SK-N-SH (cell line): ENCODE data around the gene PRPF4. TPM values are rescaled to one million over a fixed set of nuclear protein-coding genes. Genes with fewer than 3 reads are reported as not detected.
"Not testable (repeated sequence)": the region's sequence is repeated elsewhere in the genome, so short reads cannot be mapped to it uniquely, and the experiment has no call there.

Experiments
- CTCF ChIA-PET: fragments of 300-600, 350-600 bp; formaldehyde crosslinking; extraction: SDS; loops from one replicate; lab custom pipeline; 2021; lab: Yijun Ruan, JAX
- POLR2A ChIA-PET: fragments of 350-600 bp; sonication (Branson Sonifier 250); formaldehyde crosslinking; extraction: SDS; loops from one replicate; lab custom pipeline; 2020; ENCODE audit warnings: antibody characterized with exemption, inconsistent platforms; lab: Yijun Ruan, JAX
- DNase-seq: peaks from one replicate; pipeline ENCODE4 v3.0.0; 2012
- H2AFZ ChIP-seq: fragments of 200-600 bp; sonication (generic); 2 replicates; pipeline ENCODE4 v1.8.1; 2016; ENCODE audit warnings: antibody characterized with exemption, mild to moderate bottlenecking, low read depth
- H3F3A ChIP-seq: fragments of 200-600 bp; sonication (generic); replicated peaks from 2 replicates; pipeline ENCODE3; 2016; ENCODE audit warnings: antibody characterized with exemption, mild to moderate bottlenecking; ENCODE audit not compliant: insufficient read depth
- H3K27ac ChIP-seq, 2 experiments: fragments of 200-500 bp in 1 of 2; fragments of 200-600 bp in 1 of 2; sonication (Bioruptor generic) in 1 of 2; sonication (generic), shearing (Covaris generic) in 1 of 2; 2 replicates each; pipeline versions ENCODE4 v1.5.1 to v1.6.1; 2014 to 2016; ENCODE audit warnings: low read depth in 2 of 2, inconsistent platforms in 1 of 2, low read length in 1 of 2, mild to moderate bottlenecking in 1 of 2, mixed read lengths in 1 of 2
- H3K27me3 ChIP-seq: fragments of 200-600 bp; sonication (generic), shearing (Covaris generic); 2 replicates; pipeline ENCODE4 v1.6.1; 2016; ENCODE audit warnings: mixed run types; ENCODE audit not compliant: insufficient read depth
- H3K36me3 ChIP-seq, 2 experiments: fragments of 200-500 bp in 1 of 2; fragments of 200-600 bp in 1 of 2; sonication (Bioruptor generic) in 1 of 2; sonication (generic) in 1 of 2; replicated peaks in 1 of 2; 2 replicates each; pipeline versions ENCODE3 to v1.5.1; 2014 to 2016; ENCODE audit warnings: low read length in 1 of 2, mild to moderate bottlenecking in 1 of 2; ENCODE audit not compliant: insufficient read depth in 2 of 2, control insufficient read depth in 1 of 2
- H3K4me1 ChIP-seq, 2 experiments: fragments of 200-500 bp in 1 of 2; fragments of 200-600 bp in 1 of 2; sonication (Bioruptor generic) in 1 of 2; sonication (generic), shearing (Covaris generic) in 1 of 2; 2 replicates each; pipeline versions ENCODE4 v1.5.1 to v1.6.1; 2014 to 2016; ENCODE audit warnings: low read depth in 1 of 2, low read length in 1 of 2, mixed run types in 1 of 2; ENCODE audit not compliant: insufficient read depth in 2 of 2, control insufficient read depth in 1 of 2
- H3K4me2 ChIP-seq: fragments of 200-600 bp; sonication (generic), shearing (Covaris generic); 2 replicates; pipeline ENCODE4 v1.6.1; 2017; ENCODE audit warnings: mixed run types
- H3K4me3 ChIP-seq, 2 experiments: fragments of 200-500 bp in 1 of 2; fragments of 200-600 bp in 1 of 2; sonication (Bioruptor generic) in 1 of 2; sonication (generic), shearing (Covaris generic) in 1 of 2; 2 replicates each; pipeline versions ENCODE4 v1.5.1 to v1.8.1; 2014 to 2016; ENCODE audit warnings: low read depth in 2 of 2, inconsistent platforms in 1 of 2, low read length in 1 of 2, mild to moderate bottlenecking in 1 of 2, mixed read lengths in 1 of 2, moderate library complexity in 1 of 2
- H3K79me2 ChIP-seq: fragments of 200-600 bp; sonication (generic); 2 replicates; pipeline ENCODE4 v1.8.1; 2017; ENCODE audit warnings: mild to moderate bottlenecking; ENCODE audit not compliant: insufficient read depth
- H3K9ac ChIP-seq: fragments of 200-600 bp; sonication (generic); 2 replicates; pipeline ENCODE4 v1.6.1; 2017; ENCODE audit warnings: mixed run types
- H3K9me2 ChIP-seq: fragments of 200-600 bp; sonication (generic); 2 replicates; pipeline ENCODE4 v1.6.1; 2017; ENCODE audit warnings: mixed run types
- H3K9me3 ChIP-seq: fragments of 200-600 bp; sonication (generic); 2 replicates; pipeline ENCODE4 v1.6.1; 2017; ENCODE audit warnings: mixed run types, mild to moderate bottlenecking, moderate library complexity
- H4K20me1 ChIP-seq: fragments of 200-600 bp; sonication (generic); 2 replicates; pipeline ENCODE4 v1.6.1; 2017; ENCODE audit warnings: mild to moderate bottlenecking, mixed run types; ENCODE audit not compliant: insufficient read depth
- GATA2 ChIP-seq: sonication (generic); formaldehyde crosslinking; IDR thresholded peaks from 2 replicates; pipeline ENCODE4 v1.5.0; 2020; ENCODE audit warnings: mild to moderate bottlenecking, missing genetic modification reagents
- NFIC ChIP-seq: IDR thresholded peaks from 2 replicates; pipeline ENCODE4 v1.4.0; 2012; ENCODE audit warnings: borderline replicate concordance
- REST ChIP-seq: IDR thresholded peaks from 2 replicates; pipeline ENCODE4 v1.6.1; 2012; ENCODE audit warnings: mild to moderate bottlenecking, low read depth, low read length, moderate library complexity
- SIN3A ChIP-seq: IDR thresholded peaks from 2 replicates; pipeline ENCODE4 v1.6.1; 2012; ENCODE audit warnings: low read depth, mild to moderate bottlenecking, low read length, moderate library complexity, borderline replicate concordance
- whole genome bisulfite sequencing: methylation state at CpG from one replicate; pipeline ENCODE4 v1.1.6; 2017; ENCODE audit warnings: low lambda C conversion rate; 5-methylcytosine and 5-hydroxymethylcytosine counted together
- polyA plus RNA-seq, 3 experiments: library from polyadenylated mRNA; depleted of rRNA; stranded (reverse); fragments of >200 nt; gene quantifications; 2 replicates each; pipeline ENCODE4 v1.2.3, GENCODE V29; 2012
- TF ChIP-seq, protein P1 (sequence below): fragments of 150-350 bp; IDR thresholded peaks from 2 replicates; pipeline ENCODE4 v1.6.1; 2017; ENCODE audit warnings: antibody characterized with exemption, low read length, low read depth, borderline replicate concordance

Gene PRPF4
- polyA plus RNA-seq, 1 of the 3 experiments (the other 2 are of a cell fraction) = 23.2 TPM

DNA sequence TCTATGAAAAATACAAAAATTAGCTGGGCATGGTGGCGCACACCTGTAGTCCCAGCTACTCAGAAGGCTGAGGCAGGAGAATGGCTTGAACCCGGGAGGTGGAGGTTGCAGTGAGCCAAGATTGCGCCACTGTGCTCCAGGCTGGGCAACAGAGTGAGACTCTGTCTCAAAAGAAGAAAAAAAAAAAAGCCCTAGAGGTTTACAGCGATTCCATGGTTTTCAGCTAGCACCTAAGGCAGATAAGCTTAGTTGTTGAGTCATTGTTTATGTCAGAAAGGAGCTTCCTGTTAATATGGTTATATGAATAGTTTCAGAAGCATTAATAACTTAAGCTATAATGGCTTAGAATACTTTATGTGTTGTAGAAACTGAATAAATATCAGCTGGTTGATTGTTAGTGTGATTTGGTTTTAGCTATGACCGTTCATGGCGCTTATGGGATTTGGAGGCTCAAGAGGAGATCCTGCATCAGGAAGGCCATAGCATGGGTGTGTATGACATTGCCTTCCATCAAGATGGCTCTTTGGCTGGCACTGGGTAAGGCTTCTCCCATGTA lies 14.7 kb downstream of the PRPF4 start:
- peaks cover 70 to 74% of the 10 kb centered on the region in 2 experiments for H3K36me3 ChIP-seq
- CTCF ChIA-PET = interaction anchor here (1.1 to 2.1 kb wide), 3 partner anchors 15 to 156 kb away, joined by 3 to 8 read pairs (median 3); partner anchors contain the start of genes CDC26 and PRPF4
- no peak for DNase-seq

GRCh38 chr9:113293285-113293878 lies 17.9 kb downstream of the PRPF4 start:
- no peak overlapping the region for H3K9ac ChIP-seq
- H3K27ac ChIP-seq = peak overlapping the region in 1 of 2 experiments; percentile 32; a peak in 1 of 4 replicates
- no peaks in the 10 kb centered on the region for H3K27me3 ChIP-seq
- no peaks in the 10 kb centered on the region for H3K9me3 ChIP-seq
- TF ChIP-seq, protein P1, sequence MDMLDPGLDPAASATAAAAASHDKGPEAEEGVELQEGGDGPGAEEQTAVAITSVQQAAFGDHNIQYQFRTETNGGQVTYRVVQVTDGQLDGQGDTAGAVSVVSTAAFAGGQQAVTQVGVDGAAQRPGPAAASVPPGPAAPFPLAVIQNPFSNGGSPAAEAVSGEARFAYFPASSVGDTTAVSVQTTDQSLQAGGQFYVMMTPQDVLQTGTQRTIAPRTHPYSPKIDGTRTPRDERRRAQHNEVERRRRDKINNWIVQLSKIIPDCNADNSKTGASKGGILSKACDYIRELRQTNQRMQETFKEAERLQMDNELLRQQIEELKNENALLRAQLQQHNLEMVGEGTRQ = no peak
- TF ChIP-seq SIN3A = no peak
- TF ChIP-seq GATA2 = no peak
- no peak for TF ChIP-seq NFIC
- H3F3A ChIP-seq = peaks cover 15% of the 10 kb centered on the region
- H3K9me2 ChIP-seq = no peaks in the 10 kb centered on the region
- 91% methylated on average over 7 of the region's 7 CpGs for WGBS
- H3K4me3 ChIP-seq = no peak overlapping the region
- POLR2A ChIA-PET = no interaction called here
- H3K79me2 ChIP-seq = no peaks in the 10 kb centered on the region
- no peak for DNase-seq
- H2AFZ ChIP-seq = no peak overlapping the region
- CTCF ChIA-PET = interaction anchor here (0.8 to 0.9 kb wide), 2 partner anchors 9 to 108 kb away, joined by 3 to 4 read pairs; partner anchors contain the start of gene ALAD
- no peaks in the 10 kb centered on the region for H3K4me1 ChIP-seq
- no peak overlapping the region for H3K4me2 ChIP-seq
- peaks cover 42 to 45% of the 10 kb centered on the region in 2 experiments for H3K36me3 ChIP-seq
- no peaks in the 10 kb centered on the region for H4K20me1 ChIP-seq

More for the DNA sequence above, 14.7 kb downstream of the PRPF4 start:
- TF ChIP-seq REST = no peak
- Histone ChIP-seq H3K79me2 (no peaks in the 10 kb centered on the region), H3K27ac (no peak overlapping the region), H3K9me3 (no peaks in the 10 kb centered on the region), H3K4me3 (no peak overlapping the region), H3K27me3 (no peaks in the 10 kb centered on the region), H4K20me1 (no peaks in the 10 kb centered on the region), H2AFZ (no peak overlapping the region), H3F3A (peaks cover 23% of the 10 kb centered on the region), H3K9ac (no peak overlapping the region), H3K4me1 (no peaks in the 10 kb centered on the region), H3K4me2 (no peak overlapping the region), H3K9me2 (no peaks in the 10 kb centered on the region)
- POLR2A ChIA-PET = no interaction called here
- WGBS = 90% methylated on average over 6 of the region's 6 CpGs

GRCh38 chr9:113296247-113296646 lies 20.8 kb downstream of the PRPF4 start:
- not testable (repeated sequence) for H3K9me2 ChIP-seq, H2AFZ ChIP-seq, H3K27me3 ChIP-seq, H3K4me3 ChIP-seq, H3K79me2 ChIP-seq, H3K27ac ChIP-seq, H4K20me1 ChIP-seq, H3K4me1 ChIP-seq, H3K9ac ChIP-seq, H3K9me3 ChIP-seq, DNase-seq, H3K4me2 ChIP-seq
- CTCF ChIA-PET = interaction anchor here (0.8 to 3.8 kb wide), 6 partner anchors 10 to 105 kb away, joined by 3 to 14 read pairs (median 3); partner anchors contain the start of genes ALAD and CDC26
- Histone ChIP-seq H3F3A (peaks cover 15% of the 10 kb centered on the region), H3K36me3 (peaks cover 16 to 20% of the 10 kb centered on the region in 2 experiments)
- POLR2A ChIA-PET = interaction anchor here (0.6 to 1.2 kb wide), 2 partner anchors 21 to 1428 kb away, joined by 3 read pairs; partner anchors contain the start of genes CDC26 and PRPF4
- 92% methylated on average over 8 of the region's 8 CpGs for WGBS
